PC-3 (cell line): Measurements from ENCODE around the gene GANC. TPM values are rescaled to one million over a fixed set of nuclear protein-coding genes. Genes with fewer than 3 reads are reported as not detected.
A peak's percentile ranks its signal among the peaks of the same experiment; 100 is the strongest.

Experiments
- ATAC-seq: fragments of 200-7000 bp; cut with Tn5 transposase; 2 replicates; pipeline ENCODE4 v1.9.1; 2020; ENCODE audit warnings: mild to moderate bottlenecking, moderate library complexity
- BruUV-seq: library from RNA; stranded (reverse); fragments of 400-500 nt; replicated peaks from 2 replicates; lab custom pipeline; 2021; lab: Mats Ljungman, UMichigan
- CTCF ChIA-PET: fragments of 300-600 bp; sonication (Branson Sonifier 250); formaldehyde crosslinking; loops from one replicate; lab custom pipeline; 2022; ENCODE audit warnings: antibody characterized with exemption; lab: Charles Lee
- POLR2A ChIA-PET: fragments of 300-600 bp; sonication (Branson Sonifier 250); formaldehyde crosslinking; loops from one replicate; lab custom pipeline; 2022; ENCODE audit warnings: antibody characterized with exemption; ENCODE audit not compliant: unreplicated experiment; lab: Charles Lee
- DNase-seq: peaks from one replicate; pipeline ENCODE4 v3.0.0-alpha.2; 2015
- H2AFZ ChIP-seq: fragments of 300-600 bp; sonication (generic); 2 replicates; pipeline ENCODE4 v1.6.0; 2016; ENCODE audit warnings: antibody characterized with exemption, low read length
- H3F3A ChIP-seq: fragments of 300-600 bp; sonication (generic); one replicate; pipeline ENCODE4 v1.6.0; 2017; ENCODE audit warnings: antibody characterized with exemption, low read length, control low read depth, mild to moderate bottlenecking; ENCODE audit not compliant: unreplicated experiment
- H3K27ac ChIP-seq: fragments of 300-600 bp; sonication (generic); 2 replicates; pipeline ENCODE4 v1.5.1; 2016; ENCODE audit warnings: mild to moderate bottlenecking, low read length
- H3K27me3 ChIP-seq: fragments of 300-600 bp; sonication (generic); 2 replicates; pipeline ENCODE4 v1.6.1; 2016; ENCODE audit warnings: low read length, mixed read lengths
- H3K36me3 ChIP-seq: fragments of 300-600 bp; sonication (generic); 2 replicates; pipeline ENCODE4 v1.6.1; 2016; ENCODE audit warnings: low read depth, mixed run types, low read length, mixed read lengths
- H3K4me1 ChIP-seq: fragments of 300-600 bp; sonication (generic); 2 replicates; pipeline ENCODE4 v1.5.1; 2016; ENCODE audit warnings: low read length; ENCODE audit not compliant: insufficient read depth
- H3K4me2 ChIP-seq: fragments of 300-600 bp; sonication (generic); 2 replicates; pipeline ENCODE4 v1.6.0; 2016; ENCODE audit warnings: low read length
- H3K4me3 ChIP-seq: fragments of 300-600 bp; sonication (generic); 2 replicates; pipeline ENCODE4 v1.5.1; 2016; ENCODE audit warnings: mild to moderate bottlenecking, low read length, mixed read lengths
- H3K79me2 ChIP-seq: fragments of 300-600 bp; sonication (generic); 2 replicates; pipeline ENCODE4 v1.6.1; 2017; ENCODE audit warnings: low read length, mixed read lengths
- H3K9ac ChIP-seq: fragments of 300-600 bp; sonication (generic); 2 replicates; pipeline ENCODE4 v1.6.0; 2016; ENCODE audit warnings: mild to moderate bottlenecking, low read length
- H3K9me2 ChIP-seq: fragments of 300-600 bp; sonication (generic); replicated peaks from 2 replicates; pipeline ENCODE4 v1.6.1; 2016; ENCODE audit warnings: mixed run types, low read length, mixed read lengths
- H3K9me3 ChIP-seq: fragments of 300-600 bp; sonication (generic); 2 replicates; pipeline ENCODE4 v1.6.1; 2016; ENCODE audit warnings: low read length, mixed read lengths
- H4K20me1 ChIP-seq: fragments of 300-600 bp; sonication (generic); 2 replicates; pipeline ENCODE4 v1.6.1; 2016; ENCODE audit warnings: low read length, mixed read lengths
- EZH2 ChIP-seq: fragments of 300-600 bp; sonication (generic); IDR thresholded peaks from one replicate; pipeline ENCODE4 v1.6.1; 2017; ENCODE audit warnings: antibody characterized with exemption, mild to moderate bottlenecking, low read length; ENCODE audit not compliant: unreplicated experiment
- EZH2phosphoT487 ChIP-seq: fragments of 300-600 bp; sonication (generic); IDR thresholded peaks from 2 replicates; pipeline ENCODE4 v1.6.1; 2018; ENCODE audit warnings: mild to moderate bottlenecking, antibody characterized with exemption, low read length, borderline replicate concordance
- intact Hi-C: fragments of 100-400 bp; cut with micrococcal nuclease; formaldehyde crosslinking; loops from 2 replicates; pipeline ENCODE4 v1.9.0; 2023
- total RNA-seq: library from RNA; depleted of rRNA; stranded (reverse); fragments of >200 nt; gene quantifications from 2 replicates; pipeline ENCODE4 v1.2.3, GENCODE V29; 2014
- TF ChIP-seq, protein P1 (sequence below): fragments of 300-600 bp; sonication (generic); conservative IDR thresholded peaks from 2 replicates; pipeline ENCODE4 v1.5.1; 2017; ENCODE audit warnings: antibody characterized with exemption, low read depth, mild to moderate bottlenecking, low read length

The GANC gene
- total RNA-seq, 1 experiment from 2014 or later, result 12.4 TPM

GRCh38 chr15:42273900-42274701 is 1.1 kb downstream of the GANC start:
- ATAC-seq (peak; percentile 5), DNase-seq (peak; percentile 51)
- Histone ChIP-seq H3K27me3 (no peaks in the 10 kb centered on the region), H2AFZ (peak overlapping the region; percentile 86), H3K9ac (peak overlapping the region; percentile 88), H3K9me2 (no peaks in the 10 kb centered on the region), H3K9me3 (no peaks in the 10 kb centered on the region), H3K4me1 (peaks cover 41% of the 10 kb centered on the region), H3F3A (no peaks in the 10 kb centered on the region), H3K4me3 (peak overlapping the region; percentile 77), H3K36me3 (0 out of 2 replicates have a peak, but pooled peaks cover 1% of the 10 kb centered on the region), H3K27ac (peak overlapping the region; percentile 94), H3K79me2 (peaks cover 57% of the 10 kb centered on the region), H4K20me1 (peaks cover 28% of the 10 kb centered on the region), H3K4me2 (peak overlapping the region; percentile 96)
- POLR2A ChIA-PET, result interaction anchor here (0.6 to 1.0 kb wide), 4 partner anchors 29 to 881 kb away, joined by 3 read pairs; partner anchors contain the start of gene VPS39
- TF ChIP-seq EZH2phosphoT487 (no peak), EZH2 (no peak)
- TF ChIP-seq, protein P1, sequence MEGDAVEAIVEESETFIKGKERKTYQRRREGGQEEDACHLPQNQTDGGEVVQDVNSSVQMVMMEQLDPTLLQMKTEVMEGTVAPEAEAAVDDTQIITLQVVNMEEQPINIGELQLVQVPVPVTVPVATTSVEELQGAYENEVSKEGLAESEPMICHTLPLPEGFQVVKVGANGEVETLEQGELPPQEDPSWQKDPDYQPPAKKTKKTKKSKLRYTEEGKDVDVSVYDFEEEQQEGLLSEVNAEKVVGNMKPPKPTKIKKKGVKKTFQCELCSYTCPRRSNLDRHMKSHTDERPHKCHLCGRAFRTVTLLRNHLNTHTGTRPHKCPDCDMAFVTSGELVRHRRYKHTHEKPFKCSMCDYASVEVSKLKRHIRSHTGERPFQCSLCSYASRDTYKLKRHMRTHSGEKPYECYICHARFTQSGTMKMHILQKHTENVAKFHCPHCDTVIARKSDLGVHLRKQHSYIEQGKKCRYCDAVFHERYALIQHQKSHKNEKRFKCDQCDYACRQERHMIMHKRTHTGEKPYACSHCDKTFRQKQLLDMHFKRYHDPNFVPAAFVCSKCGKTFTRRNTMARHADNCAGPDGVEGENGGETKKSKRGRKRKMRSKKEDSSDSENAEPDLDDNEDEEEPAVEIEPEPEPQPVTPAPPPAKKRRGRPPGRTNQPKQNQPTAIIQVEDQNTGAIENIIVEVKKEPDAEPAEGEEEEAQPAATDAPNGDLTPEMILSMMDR, result no peak
- intact Hi-C loops, result loop anchor here (2.0 to 5.0 kb wide), 4 partner anchors 48 to 113 kb away; partner anchors contain the start of gene VPS39
- CTCF ChIA-PET, result no interaction called here
- TSS peak; percentile 79 for BruUV-seq

DNA sequence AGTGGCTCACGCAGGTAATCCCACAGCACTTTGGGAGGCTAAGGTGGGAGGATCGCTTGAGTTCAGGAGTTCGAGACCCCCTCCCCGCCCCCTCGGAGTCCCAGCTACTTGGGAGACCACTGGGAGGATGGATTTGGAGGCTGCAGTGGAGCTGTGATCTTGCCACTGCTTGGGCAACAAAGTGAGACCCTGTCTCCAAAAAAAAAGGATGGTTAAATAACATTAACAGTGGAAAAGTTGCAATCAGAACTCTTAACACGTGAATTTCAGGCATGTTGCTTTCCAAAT is 1.6 kb downstream of the GANC start:
- CTCF ChIA-PET, result no interaction called here
- POLR2A ChIA-PET, result no interaction called here
- H3K27ac ChIP-seq, result peak overlapping the region; percentile 94
- no peak for DNase-seq
- no peaks in the 10 kb centered on the region for H3K9me2 ChIP-seq
- H2AFZ ChIP-seq, result peak overlapping the region; percentile 86
- no peaks in the 10 kb centered on the region for H3F3A ChIP-seq
- peaks cover 25% of the 10 kb centered on the region for H4K20me1 ChIP-seq
- peaks cover 41% of the 10 kb centered on the region for H3K4me1 ChIP-seq
- ATAC-seq, result no peak
- peaks cover 51% of the 10 kb centered on the region for H3K79me2 ChIP-seq
- no TSS peak for BruUV-seq
- no peaks in the 10 kb centered on the region for H3K36me3 ChIP-seq
- peak overlapping the region; percentile 88 for H3K9ac ChIP-seq
- TF ChIP-seq EZH2phosphoT487 (no peak), EZH2 (no peak)
- TF ChIP-seq, protein P1, result no peak
- intact Hi-C loops, result loop anchor here (5.0 kb wide), 2 partner anchors 48 to 113 kb away; no protein-coding TSS in a partner anchor
- no peaks in the 10 kb centered on the region for H3K27me3 ChIP-seq
- no peaks in the 10 kb centered on the region for H3K9me3 ChIP-seq
- H3K4me3 ChIP-seq, result peak overlapping the region; percentile 77
- H3K4me2 ChIP-seq, result peak overlapping the region; percentile 96
